CD4-positive, alpha-beta memory T cell (primary cell): ENCODE data around the gene SPATA16. TPM values are rescaled to one million over a fixed set of nuclear protein-coding genes. Genes with fewer than 3 reads are reported as not detected.

ENCODE experiments used
- CTCF ChIA-PET: fragments of 350-600 bp; sonication (Branson Sonifier 250); formaldehyde crosslinking; loops from one replicate; lab custom pipeline; 2021; ENCODE audit warnings: inconsistent platforms; ENCODE audit not compliant: partially characterized antibody; lab: Charles Lee
- POLR2A ChIA-PET: fragments of 350-600 bp; sonication (Branson Sonifier 250); formaldehyde crosslinking; loops from one replicate; lab custom pipeline; 2021; ENCODE audit not compliant: partially characterized antibody; lab: Charles Lee
- DNase-seq, 5 donors: peaks; one replicate each; pipeline versions ENCODE4 v3.0.0 to v3.0.0-alpha.2; 2020 to 2022; ENCODE audit warnings: mixed read lengths in 1 of 5
- H3K27ac ChIP-seq: one replicate; pipeline ENCODE4 v1.7.0; 2013; ENCODE audit warnings: low read depth, low read length
- H3K27me3 ChIP-seq: 2 replicates; pipeline ENCODE4 v1.7.0; 2013; ENCODE audit warnings: mild to moderate bottlenecking, low read length, moderate library complexity; ENCODE audit not compliant: insufficient read depth
- H3K36me3 ChIP-seq: 2 replicates; pipeline ENCODE4 v1.7.0; 2013; ENCODE audit warnings: mild to moderate bottlenecking, low read length, moderate library complexity; ENCODE audit not compliant: insufficient read depth
- H3K4me1 ChIP-seq: 2 replicates; pipeline ENCODE4 v1.7.0; 2013; ENCODE audit warnings: mild to moderate bottlenecking, low read length, moderate library complexity; ENCODE audit not compliant: insufficient read depth
- H3K4me3 ChIP-seq, 2 donors: one replicate each; pipeline ENCODE4 v1.7.0; 2013; ENCODE audit warnings: low read length in 2 of 2, mild to moderate bottlenecking in 1 of 2
- H3K9me3 ChIP-seq, 2 donors: one replicate each; pipeline ENCODE4 v1.7.0; 2013; ENCODE audit warnings: low read length in 2 of 2, control low read depth in 1 of 2; ENCODE audit not compliant: control insufficient read depth in 1 of 2
- H3K27ac Mint-ChIP-seq, 7 donors: one replicate each; pipeline ENCODE4 v1.8.0; 2020 to 2021; ENCODE audit warnings: mixed read lengths in 7 of 7, mild to moderate bottlenecking in 6 of 7, inconsistent platforms in 3 of 7, moderate library complexity in 3 of 7
- H3K27me3 Mint-ChIP-seq, 2 donors: one replicate each; pipeline ENCODE4 v1.8.0; 2020 to 2021; ENCODE audit warnings: mixed read lengths in 2 of 2
- H3K36me3 Mint-ChIP-seq, 2 donors: one replicate each; pipeline ENCODE4 v1.8.0; 2020 to 2021; ENCODE audit warnings: mixed read lengths in 2 of 2, inconsistent platforms in 1 of 2, mild to moderate bottlenecking in 1 of 2
- H3K4me1 Mint-ChIP-seq, 4 donors: one replicate each; pipeline ENCODE4 v1.8.0; 2020 to 2021; ENCODE audit warnings: mixed read lengths in 4 of 4, mild to moderate bottlenecking in 1 of 4
- H3K4me3 Mint-ChIP-seq, 8 donors: one replicate each; pipeline ENCODE4 v1.8.0; 2020 to 2021; ENCODE audit warnings: mixed read lengths in 8 of 8, mild to moderate bottlenecking in 7 of 8, moderate library complexity in 6 of 8, inconsistent platforms in 3 of 8
- H3K9me3 Mint-ChIP-seq, 8 donors: one replicate each; pipeline ENCODE4 v1.8.0; 2020 to 2021; ENCODE audit warnings: mixed read lengths in 8 of 8, mild to moderate bottlenecking in 5 of 8, inconsistent platforms in 3 of 8, moderate library complexity in 1 of 8
- intact Hi-C: fragments of 100-400 bp; cut with micrococcal nuclease; formaldehyde crosslinking; loops from one replicate; pipeline ENCODE4 v1.15.1; 2023
- polyA plus RNA-seq, 2 donors: library from polyadenylated mRNA; unstranded; fragments of 300-500 nt; fragmentation: Illumina TruSeq; gene quantifications; one replicate each; pipeline ENCODE4 v1.2.3, GENCODE V29; 2021
- total RNA-seq, 2 experiments: library from RNA; stranded (reverse); gene quantifications; one replicate each; pipeline ENCODE4 v1.2.3, GENCODE V29; 2021

The SPATA16 gene
- total and polyA plus RNA-seq, 4 experiments from 2014 or later, result not detected

GRCh38 chr3:172853005-172853404 lies 288.0 kb downstream of the SPATA16 start:
- POLR2A ChIA-PET, result no interaction called here
- peaks cover 4 to 5% of the 10 kb centered on the region in 2 donors for H3K27me3 Mint-ChIP-seq
- H3K36me3 ChIP-seq, result no peaks in the 10 kb centered on the region
- H3K4me3 ChIP-seq, result no peak overlapping the region
- H3K4me3 Mint-ChIP-seq, result no peak overlapping the region
- H3K9me3 ChIP-seq, result no peaks in the 10 kb centered on the region
- intact Hi-C loops, result no loop called here
- CTCF ChIA-PET, result no interaction called here
- no peak overlapping the region for H3K27ac ChIP-seq
- H3K36me3 Mint-ChIP-seq, result no peaks in the 10 kb centered on the region
- no peaks in the 10 kb centered on the region for H3K4me1 ChIP-seq
- no peaks in the 10 kb centered on the region for H3K4me1 Mint-ChIP-seq
- H3K9me3 Mint-ChIP-seq, result no peaks in the 10 kb centered on the region
- H3K27ac Mint-ChIP-seq, result no peak overlapping the region
- no peak for DNase-seq
- H3K27me3 ChIP-seq, result no peaks in the 10 kb centered on the region

GRCh38 chr3:172848910-172849309 lies 292.1 kb downstream of the SPATA16 start:
- intact Hi-C loops, result no loop called here
- H3K4me1 ChIP-seq, result no peaks in the 10 kb centered on the region
- H3K27ac Mint-ChIP-seq, result no peak overlapping the region
- ChIA-PET CTCF (interaction anchor here (0.8 kb wide), 1 partner anchor 10 kb away, joined by 3 read pairs; no protein-coding TSS in a partner anchor), POLR2A (no interaction called here)
- H3K9me3 Mint-ChIP-seq, result no peaks in the 10 kb centered on the region
- no peaks in the 10 kb centered on the region for H3K36me3 ChIP-seq
- no peaks in the 10 kb centered on the region for H3K9me3 ChIP-seq
- no peak overlapping the region for H3K27ac ChIP-seq
- no peaks in the 10 kb centered on the region for H3K4me1 Mint-ChIP-seq
- no peak overlapping the region for H3K4me3 Mint-ChIP-seq
- H3K36me3 Mint-ChIP-seq, result no peaks in the 10 kb centered on the region
- no peak for DNase-seq
- no peaks in the 10 kb centered on the region for H3K27me3 ChIP-seq
- peaks cover 4 to 8% of the 10 kb centered on the region in 2 donors for H3K27me3 Mint-ChIP-seq
- no peak overlapping the region for H3K4me3 ChIP-seq

- intact Hi-C loops, result no loop called here
- DNase-seq, result no peak
- no peaks in the 10 kb centered on the region for H3K36me3 Mint-ChIP-seq
- H3K4me1 Mint-ChIP-seq, result no peaks in the 10 kb centered on the region
- no peaks in the 10 kb centered on the region for H3K4me1 ChIP-seq
- H3K9me3 ChIP-seq, result no peaks in the 10 kb centered on the region
- no peak overlapping the region for H3K4me3 ChIP-seq
- no peaks in the 10 kb centered on the region for H3K27me3 ChIP-seq
- H3K27me3 Mint-ChIP-seq, result peaks cover 4 to 13% of the 10 kb centered on the region in 2 donors
- peaks cover 0 to 2% (median 0%) of the 10 kb centered on the region in 8 donors for H3K9me3 Mint-ChIP-seq
- no peaks in the 10 kb centered on the region for H3K36me3 ChIP-seq
- ChIA-PET POLR2A (no interaction called here), CTCF (no interaction called here)
- H3K27ac ChIP-seq, result no peak overlapping the region
- no peak overlapping the region for H3K4me3 Mint-ChIP-seq
- no peak overlapping the region for H3K27ac Mint-ChIP-seq
Observed at GRCh38 chr3:172847292-172847691, 293.7 kb downstream of the SPATA16 start.

- CTCF ChIA-PET, result interaction anchor here (0.8 kb wide), 1 partner anchor 13 kb away, joined by 4 read pairs; no protein-coding TSS in a partner anchor
- no peak overlapping the region for H3K27ac ChIP-seq
- no peak overlapping the region for H3K27ac Mint-ChIP-seq
Observed at GRCh38 chr3:172846706-172847105, 294.3 kb downstream of the SPATA16 start.

GRCh38 chr3:172846103-172846561 lies 294.9 kb downstream of the SPATA16 start:
- Histone ChIP-seq H3K4me1 (no peaks in the 10 kb centered on the region), H3K27me3 (no peaks in the 10 kb centered on the region), H3K4me3 (no peak overlapping the region), H3K27ac (no peak overlapping the region), H3K36me3 (no peaks in the 10 kb centered on the region), H3K9me3 (no peaks in the 10 kb centered on the region)
- peaks cover 0 to 2% (median 0%) of the 10 kb centered on the region in 8 donors for H3K9me3 Mint-ChIP-seq
- peaks cover 5 to 16% of the 10 kb centered on the region in 2 donors for H3K27me3 Mint-ChIP-seq
- no peak overlapping the region for H3K27ac Mint-ChIP-seq
- DNase-seq, result no peak
- ChIA-PET CTCF (interaction anchor here (0.8 kb wide), 1 partner anchor 12 kb away, joined by 4 read pairs; no protein-coding TSS in a partner anchor), POLR2A (no interaction called here)
- H3K36me3 Mint-ChIP-seq, result no peaks in the 10 kb centered on the region
- intact Hi-C loops, result no loop called here
- no peaks in the 10 kb centered on the region for H3K4me1 Mint-ChIP-seq
- H3K4me3 Mint-ChIP-seq, result no peak overlapping the region

More at GRCh38 chr3:172846706-172847105, 294.3 kb downstream of the SPATA16 start:
- no peaks in the 10 kb centered on the region for H3K4me1 Mint-ChIP-seq
- H3K27me3 Mint-ChIP-seq, result peaks cover 4 to 16% of the 10 kb centered on the region in 2 donors
- peaks cover 0 to 2% (median 0%) of the 10 kb centered on the region in 8 donors for H3K9me3 Mint-ChIP-seq
- no peaks in the 10 kb centered on the region for H3K36me3 Mint-ChIP-seq
- Histone ChIP-seq H3K4me3 (no peak overlapping the region), H3K27me3 (no peaks in the 10 kb centered on the region), H3K9me3 (no peaks in the 10 kb centered on the region), H3K36me3 (no peaks in the 10 kb centered on the region), H3K4me1 (no peaks in the 10 kb centered on the region)
- DNase-seq, result no peak
- intact Hi-C loops, result no loop called here
- POLR2A ChIA-PET, result no interaction called here
- H3K4me3 Mint-ChIP-seq, result no peak overlapping the region

- no peak overlapping the region for H3K27ac ChIP-seq
- H3K4me1 Mint-ChIP-seq, result no peaks in the 10 kb centered on the region
- peaks cover 3 to 12% of the 10 kb centered on the region in 2 donors for H3K27me3 Mint-ChIP-seq
- H3K4me3 ChIP-seq, result no peak overlapping the region
- H3K9me3 Mint-ChIP-seq, result peaks cover 0 to 2% (median 0%) of the 10 kb centered on the region in 8 donors
- CTCF ChIA-PET, result no interaction called here
- H3K4me3 Mint-ChIP-seq, result no peak overlapping the region
- no peaks in the 10 kb centered on the region for H3K36me3 Mint-ChIP-seq
- POLR2A ChIA-PET, result no interaction called here
- no peak for DNase-seq
- H3K4me1 ChIP-seq, result no peaks in the 10 kb centered on the region
- H3K27ac Mint-ChIP-seq, result no peak overlapping the region
- H3K36me3 ChIP-seq, result no peaks in the 10 kb centered on the region
- intact Hi-C loops, result no loop called here
- no peaks in the 10 kb centered on the region for H3K9me3 ChIP-seq
- no peaks in the 10 kb centered on the region for H3K27me3 ChIP-seq
Observed at GRCh38 chr3:172844428-172844827, 296.6 kb downstream of the SPATA16 start.

GRCh38 chr3:172840913-172841312 lies 300.1 kb downstream of the SPATA16 start:
- intact Hi-C loops, result no loop called here
- Histone ChIP-seq H3K9me3 (no peaks in the 10 kb centered on the region), H3K4me3 (no peak overlapping the region), H3K36me3 (no peaks in the 10 kb centered on the region), H3K27ac (no peak overlapping the region), H3K4me1 (no peaks in the 10 kb centered on the region), H3K27me3 (no peaks in the 10 kb centered on the region)
- Mint-ChIP-seq H3K4me3 (no peak overlapping the region), H3K9me3 (peaks cover 0 to 2% (median 0%) of the 10 kb centered on the region in 8 donors), H3K4me1 (no peaks in the 10 kb centered on the region), H3K27me3 (peaks cover 1 to 11% of the 10 kb centered on the region in 2 donors), H3K27ac (no peak overlapping the region), H3K36me3 (no peaks in the 10 kb centered on the region)
- POLR2A ChIA-PET, result no interaction called here
- no peak for DNase-seq
- CTCF ChIA-PET, result no interaction called here
